GM12873 (cell line): Measurements from ENCODE around the gene XXYLT1.

ENCODE experiments used
- CTCF ChIP-seq: IDR thresholded peaks from 2 replicates; pipeline ENCODE4 v1.5.1; 2012; ENCODE audit warnings: low read depth, mild to moderate bottlenecking, moderate library complexity, low read length, control low read depth; ENCODE audit not compliant: insufficient read depth; ENCODE audit errors: missing control alignments

Gene XXYLT1

GRCh38 chr3:195181741-195182469 lies 89.1 kb downstream of the XXYLT1 start:
- TF ChIP-seq CTCF: no peak

DNA sequence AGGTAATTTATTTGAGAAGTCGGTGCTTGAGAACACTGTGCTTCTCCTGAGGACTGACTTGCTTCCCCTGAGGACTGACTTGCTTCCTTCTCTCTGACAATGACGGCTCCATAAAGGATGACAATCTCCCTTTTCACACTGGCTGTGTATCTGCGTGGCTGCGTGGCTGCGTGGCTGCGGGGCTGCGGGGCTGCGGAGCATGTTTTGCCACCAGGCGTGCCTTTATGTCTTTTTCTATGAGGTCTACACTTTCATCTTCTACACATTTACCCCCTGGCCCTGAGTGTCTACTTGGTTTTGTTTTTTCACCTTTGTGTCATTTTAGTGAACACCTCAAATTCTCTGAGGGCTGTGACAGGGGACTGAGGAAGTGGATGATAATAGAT lies 89.9 kb downstream of the XXYLT1 start:
- no peak for TF ChIP-seq CTCF

- no peak for TF ChIP-seq CTCF
Observed at GRCh38 chr3:195180490-195181112, 90.4 kb downstream of the XXYLT1 start.

- no peak for TF ChIP-seq CTCF
Observed at GRCh38 chr3:195179776-195180489, 91.0 kb downstream of the XXYLT1 start.

DNA sequence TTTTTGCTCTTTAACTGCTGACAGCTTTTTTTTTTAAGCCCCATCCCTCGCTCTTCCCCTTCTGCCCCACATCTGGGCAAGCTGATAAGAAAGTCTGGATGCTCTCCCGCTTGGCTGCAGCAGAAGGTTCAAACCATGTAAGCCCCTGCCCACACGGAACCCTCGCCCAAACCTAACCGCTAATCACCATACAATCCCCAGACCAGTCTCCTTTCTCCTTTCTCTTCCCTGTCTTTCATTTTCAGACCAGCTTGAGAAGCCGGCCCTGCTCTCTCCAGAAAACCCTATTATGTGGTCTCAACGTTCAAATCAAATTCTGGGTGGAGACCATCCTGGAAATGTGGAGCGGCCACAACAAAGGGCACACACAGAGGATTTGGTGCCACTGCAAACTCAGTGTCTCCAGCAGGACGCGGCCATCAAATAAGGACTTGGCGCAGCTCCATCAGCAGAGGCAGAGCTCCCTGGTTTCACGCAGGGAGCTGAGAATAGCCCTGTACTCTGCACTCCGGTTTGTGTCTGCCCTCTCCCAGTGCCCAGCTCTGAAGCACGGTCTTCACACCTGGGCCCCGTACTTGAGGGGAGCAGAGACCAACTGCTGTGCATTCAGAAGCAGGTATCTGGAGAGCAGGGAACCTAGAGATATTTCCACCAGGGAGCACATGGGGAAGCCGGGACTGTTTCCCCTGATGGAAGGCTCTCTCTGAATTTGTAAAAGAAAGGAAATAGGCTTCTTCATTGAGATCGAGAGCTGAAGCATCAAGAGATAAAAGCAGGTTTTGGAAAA lies 92.6 kb downstream of the XXYLT1 start:
- TF ChIP-seq CTCF: no peak

DNA sequence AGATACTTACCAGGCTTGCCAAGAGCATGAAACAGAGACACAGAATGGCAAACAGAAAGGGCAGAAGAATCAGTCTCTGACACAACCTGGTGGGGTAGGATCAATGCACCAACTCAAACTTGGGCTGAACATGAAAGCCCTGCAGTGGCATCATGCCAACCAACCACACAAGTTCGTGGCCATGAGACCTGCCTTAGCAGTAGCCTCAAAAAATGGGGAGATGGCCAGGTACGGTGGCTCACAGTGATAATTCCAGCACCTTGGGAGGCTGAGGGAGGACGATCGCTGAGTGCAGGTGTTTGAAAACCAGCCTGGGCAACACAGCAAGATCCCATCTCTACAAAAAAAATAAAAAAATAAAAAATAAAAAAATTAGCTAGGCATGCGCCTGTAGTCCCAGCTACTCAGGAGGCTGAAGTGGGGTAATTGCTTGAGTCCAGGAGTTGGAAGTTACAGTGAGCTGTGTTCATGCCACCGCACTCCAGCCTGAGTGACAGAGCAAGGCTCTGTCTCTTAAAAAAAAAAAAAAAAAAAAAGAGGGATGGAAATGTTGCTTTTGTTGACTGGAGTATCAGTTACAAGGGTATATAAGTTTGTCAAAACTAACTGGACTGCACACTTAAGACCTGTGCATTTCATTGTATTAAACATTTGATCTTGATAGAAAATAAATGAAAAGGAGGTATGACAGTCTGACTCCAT lies 93.4 kb downstream of the XXYLT1 start:
- no peak for TF ChIP-seq CTCF
